IPS-20b (cell line): ENCODE data around the gene GPR107.
"Not testable (repeated sequence)": the region's sequence is repeated elsewhere in the genome, so short reads cannot be mapped to it uniquely, and the experiment has no call there.

Experiments used
- H3K27ac ChIP-seq: one replicate; pipeline ENCODE4 v1.5.1; 2013; ENCODE audit warnings: low read length
- H3K27me3 ChIP-seq: 2 replicates; pipeline ENCODE4 v1.6.1; 2013; ENCODE audit warnings: mild to moderate bottlenecking, low read length, inconsistent platforms; ENCODE audit not compliant: insufficient read depth
- H3K36me3 ChIP-seq: 2 replicates; pipeline ENCODE4 v1.6.1; 2013; ENCODE audit warnings: low read depth, mild to moderate bottlenecking, inconsistent platforms, low read length, moderate library complexity; ENCODE audit not compliant: insufficient read depth
- H3K4me1 ChIP-seq: 2 replicates; pipeline ENCODE4 v1.6.1; 2013; ENCODE audit warnings: mild to moderate bottlenecking, control low read depth, inconsistent platforms, low read length, moderate library complexity; ENCODE audit not compliant: insufficient read depth
- H3K4me3 ChIP-seq: 2 replicates; pipeline ENCODE4 v1.5.1; 2013; ENCODE audit warnings: mild to moderate bottlenecking, low read length, inconsistent platforms
- H3K9ac ChIP-seq: 2 replicates; pipeline ENCODE4 v1.6.1; 2013; ENCODE audit warnings: low read depth, mild to moderate bottlenecking, inconsistent platforms, low read length, moderate library complexity
- H3K9me3 ChIP-seq: 2 replicates; pipeline ENCODE4 v1.6.1; 2013; ENCODE audit warnings: mild to moderate bottlenecking, low read depth, low read length, inconsistent platforms; ENCODE audit not compliant: insufficient read depth

GPR107 gene

GRCh38 chr9:130020618-130021017, 33.1 kb upstream of the GPR107 start:
- no peaks in the 10 kb centered on the region for H3K27me3 ChIP-seq
- no peaks in the 10 kb centered on the region for H3K4me1 ChIP-seq
- peaks cover 3% of the 10 kb centered on the region; the same call in 1 of the 2 replicates for H3K9me3 ChIP-seq
- no peak overlapping the region for H3K9ac ChIP-seq
- no peak overlapping the region for H3K4me3 ChIP-seq
- no peak overlapping the region for H3K27ac ChIP-seq
- no peaks in the 10 kb centered on the region for H3K36me3 ChIP-seq

GRCh38 chr9:130021123-130021522, 32.6 kb upstream of the GPR107 start:
- Histone ChIP-seq H3K4me3 (no peak overlapping the region), H3K4me1 (no peaks in the 10 kb centered on the region), H3K27me3 (no peaks in the 10 kb centered on the region), H3K9ac (no peak overlapping the region), H3K9me3 (peaks cover 2% of the 10 kb centered on the region; the same call in 1 of the 2 replicates), H3K27ac (no peak overlapping the region), H3K36me3 (no peaks in the 10 kb centered on the region)

- H3K27me3 ChIP-seq, H3K27ac ChIP-seq, H3K9ac ChIP-seq, H3K36me3 ChIP-seq, H3K9me3 ChIP-seq, H3K4me3 ChIP-seq, H3K4me1 ChIP-seq: not testable (repeated sequence)
Observed at GRCh38 chr9:130021842-130022241, 31.9 kb upstream of the GPR107 start.

- Histone ChIP-seq H3K36me3 (no peaks in the 10 kb centered on the region), H3K27me3 (no peaks in the 10 kb centered on the region), H3K9me3 (no peaks in the 10 kb centered on the region), H3K27ac (no peak overlapping the region), H3K4me1 (no peaks in the 10 kb centered on the region), H3K9ac (no peak overlapping the region), H3K4me3 (no peak overlapping the region)
Observed at GRCh38 chr9:130022566-130023143, 31.1 kb upstream of the GPR107 start.

- Histone ChIP-seq H3K9ac (no peak overlapping the region), H3K9me3 (no peaks in the 10 kb centered on the region), H3K4me1 (no peaks in the 10 kb centered on the region), H3K4me3 (no peak overlapping the region), H3K27ac (no peak overlapping the region), H3K27me3 (no peaks in the 10 kb centered on the region), H3K36me3 (no peaks in the 10 kb centered on the region)
Observed at GRCh38 chr9:130023144-130023787, 30.4 kb upstream of the GPR107 start.

GRCh38 chr9:130023994-130024596, 29.6 kb upstream of the GPR107 start:
- Histone ChIP-seq H3K4me1 (no peaks in the 10 kb centered on the region), H3K36me3 (no peaks in the 10 kb centered on the region), H3K9ac (no peak overlapping the region), H3K4me3 (no peak overlapping the region), H3K27me3 (no peaks in the 10 kb centered on the region), H3K27ac (no peak overlapping the region), H3K9me3 (no peaks in the 10 kb centered on the region)

- Histone ChIP-seq H3K27me3 (no peaks in the 10 kb centered on the region), H3K4me3 (no peak overlapping the region), H3K36me3 (no peaks in the 10 kb centered on the region), H3K9me3 (no peaks in the 10 kb centered on the region), H3K9ac (no peak overlapping the region), H3K27ac (no peak overlapping the region), H3K4me1 (no peaks in the 10 kb centered on the region)
Observed at GRCh38 chr9:130024597-130024994, 29.1 kb upstream of the GPR107 start.

GRCh38 chr9:130026583-130027340, 26.9 kb upstream of the GPR107 start:
- Histone ChIP-seq H3K9ac (no peak overlapping the region), H3K4me3 (no peak overlapping the region), H3K9me3 (no peaks in the 10 kb centered on the region), H3K27me3 (no peaks in the 10 kb centered on the region), H3K27ac (no peak overlapping the region), H3K4me1 (no peaks in the 10 kb centered on the region), H3K36me3 (no peaks in the 10 kb centered on the region)

GRCh38 chr9:130027533-130028365, 26.0 kb upstream of the GPR107 start:
- no peaks in the 10 kb centered on the region for H3K4me1 ChIP-seq
- no peak overlapping the region for H3K9ac ChIP-seq
- no peaks in the 10 kb centered on the region for H3K27me3 ChIP-seq
- H3K9me3 ChIP-seq: no peaks in the 10 kb centered on the region
- no peak overlapping the region for H3K27ac ChIP-seq
- no peaks in the 10 kb centered on the region for H3K36me3 ChIP-seq
- no peak overlapping the region for H3K4me3 ChIP-seq

- H3K36me3 ChIP-seq: no peaks in the 10 kb centered on the region
- H3K27me3 ChIP-seq: no peaks in the 10 kb centered on the region
- H3K4me1 ChIP-seq: no peaks in the 10 kb centered on the region
- no peaks in the 10 kb centered on the region for H3K9me3 ChIP-seq
- no peak overlapping the region for H3K27ac ChIP-seq
- H3K4me3 ChIP-seq: no peak overlapping the region
- no peak overlapping the region for H3K9ac ChIP-seq
Observed at GRCh38 chr9:130028493-130029222, 25.0 kb upstream of the GPR107 start.
